AG10803 (cell line): ENCODE measurements around the gene FGD4.

Source experiments
- DNase-seq: peaks from one replicate; pipeline ENCODE4 v3.0.0; 2010; ENCODE audit warnings: low read depth
- H3K4me3 ChIP-seq: 2 replicates; pipeline ENCODE4 v1.5.1; 2011; ENCODE audit warnings: mild to moderate bottlenecking, low read length, control low read depth
- CTCF ChIP-seq: conservative IDR thresholded peaks from 2 replicates; pipeline ENCODE4 v1.5.1; 2011; ENCODE audit warnings: mild to moderate bottlenecking, low read length, control low read depth, inconsistent platforms

FGD4 gene

GRCh38 chr12:32589165-32589865 lies 190.0 kb downstream of the FGD4 start:
- no peak for TF ChIP-seq CTCF
- H3K4me3 ChIP-seq: no peak overlapping the region
- DNase-seq: no peak

GRCh38 chr12:32595251-32595650 lies 195.9 kb downstream of the FGD4 start:
- no peak for TF ChIP-seq CTCF
- DNase-seq: peak; percentile 58

GRCh38 chr12:32596030-32596429 lies 196.7 kb downstream of the FGD4 start:
- DNase-seq: no peak
- no peak overlapping the region for H3K4me3 ChIP-seq
- TF ChIP-seq CTCF: no peak

More at GRCh38 chr12:32595251-32595650, 195.9 kb downstream of the FGD4 start:
- H3K4me3 ChIP-seq: no peak overlapping the region

- DNase-seq: no peak
- H3K4me3 ChIP-seq: no peak overlapping the region
These were observed 199.3 kb downstream of the FGD4 start for GRCh38 chr12:32598688-32599087.

GRCh38 chr12:32600681-32601080 lies 201.3 kb downstream of the FGD4 start:
- no peak for TF ChIP-seq CTCF
- no peak overlapping the region for H3K4me3 ChIP-seq
- DNase-seq: no peak

More at GRCh38 chr12:32598688-32599087, 199.3 kb downstream of the FGD4 start:
- TF ChIP-seq CTCF: no peak

GRCh38 chr12:32603071-32603470 lies 203.7 kb downstream of the FGD4 start:
- no peak for TF ChIP-seq CTCF
- no peak for DNase-seq
- no peak overlapping the region for H3K4me3 ChIP-seq

GRCh38 chr12:32603858-32604257 lies 204.5 kb downstream of the FGD4 start:
- DNase-seq: peak; percentile 68
- TF ChIP-seq CTCF: no peak
- no peak overlapping the region for H3K4me3 ChIP-seq
